ENCODE results near the gene ANAPC1.

ANAPC1 gene

DNA sequence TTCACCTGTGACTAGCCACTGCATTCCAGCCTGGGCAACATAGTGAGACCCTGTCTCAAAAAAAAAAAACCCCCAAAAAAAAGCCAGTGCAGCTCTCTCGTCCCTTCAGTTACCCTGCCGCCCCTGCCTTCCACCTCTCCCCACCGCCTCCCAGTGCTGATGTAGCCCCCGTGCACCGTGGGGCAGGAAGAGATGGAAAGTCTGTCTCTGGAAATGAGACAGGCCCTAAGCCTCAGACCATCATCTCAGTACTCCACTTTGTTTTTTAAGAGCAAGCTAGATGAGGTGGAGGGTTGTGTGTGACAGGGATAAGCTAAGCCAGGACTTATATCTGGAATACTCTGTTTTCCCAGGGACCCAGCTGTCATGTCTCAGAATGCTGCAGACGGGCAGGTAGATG is 46.4 kb upstream of the ANAPC1 start:
- no peak overlapping the region for H3K4me3 ChIP-seq (ENCODE audit: low read depth, low read length, poor library complexity, severe bottlenecking)
- no peaks in the 10 kb centered on the region for H3K9me3 ChIP-seq (ENCODE audit: low read length)
- no peak overlapping the region for H3K27ac ChIP-seq (ENCODE audit: low read depth, low read length, poor library complexity, severe bottlenecking)
- no peak overlapping the region for H2AFZ ChIP-seq (ENCODE audit: low read length)
- H3K4me1 ChIP-seq (ENCODE audit: insufficient read depth, low read length, severe bottlenecking), result no peaks in the 10 kb centered on the region
- no peaks in the 10 kb centered on the region for H3K9me2 ChIP-seq (ENCODE audit: low read depth, low read length)
- H4K20me1 ChIP-seq (ENCODE audit: insufficient read depth, low read length), result no peaks in the 10 kb centered on the region
- no peaks in the 10 kb centered on the region for H3K36me3 ChIP-seq (ENCODE audit: insufficient read depth, low read length)
- TF ChIP-seq EZH2 (IDR thresholded peaks at IDR 0.05; ENCODE audit: borderline replicate concordance, low read length), result no peak
- TF ChIP-seq, protein P1, sequence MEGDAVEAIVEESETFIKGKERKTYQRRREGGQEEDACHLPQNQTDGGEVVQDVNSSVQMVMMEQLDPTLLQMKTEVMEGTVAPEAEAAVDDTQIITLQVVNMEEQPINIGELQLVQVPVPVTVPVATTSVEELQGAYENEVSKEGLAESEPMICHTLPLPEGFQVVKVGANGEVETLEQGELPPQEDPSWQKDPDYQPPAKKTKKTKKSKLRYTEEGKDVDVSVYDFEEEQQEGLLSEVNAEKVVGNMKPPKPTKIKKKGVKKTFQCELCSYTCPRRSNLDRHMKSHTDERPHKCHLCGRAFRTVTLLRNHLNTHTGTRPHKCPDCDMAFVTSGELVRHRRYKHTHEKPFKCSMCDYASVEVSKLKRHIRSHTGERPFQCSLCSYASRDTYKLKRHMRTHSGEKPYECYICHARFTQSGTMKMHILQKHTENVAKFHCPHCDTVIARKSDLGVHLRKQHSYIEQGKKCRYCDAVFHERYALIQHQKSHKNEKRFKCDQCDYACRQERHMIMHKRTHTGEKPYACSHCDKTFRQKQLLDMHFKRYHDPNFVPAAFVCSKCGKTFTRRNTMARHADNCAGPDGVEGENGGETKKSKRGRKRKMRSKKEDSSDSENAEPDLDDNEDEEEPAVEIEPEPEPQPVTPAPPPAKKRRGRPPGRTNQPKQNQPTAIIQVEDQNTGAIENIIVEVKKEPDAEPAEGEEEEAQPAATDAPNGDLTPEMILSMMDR (IDR thresholded peaks at IDR 0.05; ENCODE audit: low read length), result no peak
- no peaks in the 10 kb centered on the region for H3K79me2 ChIP-seq (ENCODE audit: insufficient read depth, low read length)
- no peak overlapping the region for H3K9ac ChIP-seq (ENCODE audit: low read length)
- no peaks in the 10 kb centered on the region for H3K27me3 ChIP-seq (ENCODE audit: insufficient read depth, low read length)
- H3K4me2 ChIP-seq (ENCODE audit: low read length), result no peak overlapping the region
- no peaks in the 10 kb centered on the region for H3F3A ChIP-seq (ENCODE audit: insufficient read depth, low read length)

DNA sequence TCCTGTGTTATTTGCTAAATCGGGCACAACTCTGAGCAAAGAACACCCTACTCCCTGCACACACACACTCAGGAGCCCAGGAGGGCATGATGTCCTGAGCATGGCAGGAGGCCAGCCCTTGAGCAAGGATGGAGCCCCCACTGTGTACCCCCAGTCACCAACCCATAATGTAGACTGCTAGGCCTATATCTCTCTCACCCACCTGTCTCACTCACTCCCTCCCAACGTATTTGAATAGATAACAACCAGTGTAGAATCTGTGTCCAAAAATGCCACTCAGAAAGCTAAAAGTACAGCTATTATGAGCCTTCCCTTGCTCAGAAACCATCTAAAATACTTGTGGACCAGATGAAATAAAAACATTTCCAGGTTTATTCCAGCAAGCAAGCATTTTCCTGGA is 43.7 kb upstream of the ANAPC1 start:
- Histone ChIP-seq H3K4me1 (ENCODE audit: insufficient read depth, low read length, severe bottlenecking) (no peaks in the 10 kb centered on the region), H2AFZ (ENCODE audit: low read length) (no peak overlapping the region), H3K4me3 (ENCODE audit: low read depth, low read length, poor library complexity, severe bottlenecking) (no peak overlapping the region), H3K36me3 (ENCODE audit: insufficient read depth, low read length) (no peaks in the 10 kb centered on the region), H3K27ac (ENCODE audit: low read depth, low read length, poor library complexity, severe bottlenecking) (no peak overlapping the region), H3K79me2 (ENCODE audit: insufficient read depth, low read length) (no peaks in the 10 kb centered on the region), H3F3A (ENCODE audit: insufficient read depth, low read length) (no peaks in the 10 kb centered on the region), H3K9me3 (ENCODE audit: low read length) (no peaks in the 10 kb centered on the region), H3K4me2 (ENCODE audit: low read length) (no peak overlapping the region), H3K9ac (ENCODE audit: low read length) (no peak overlapping the region), H3K27me3 (ENCODE audit: insufficient read depth, low read length) (no peaks in the 10 kb centered on the region; the same call in 1 of the 2 replicates), H4K20me1 (ENCODE audit: insufficient read depth, low read length) (no peaks in the 10 kb centered on the region), H3K9me2 (ENCODE audit: low read depth, low read length) (no peaks in the 10 kb centered on the region)
- TF ChIP-seq EZH2 (IDR thresholded peaks at IDR 0.05; ENCODE audit: borderline replicate concordance, low read length), result no peak
- TF ChIP-seq, protein P1 (IDR thresholded peaks at IDR 0.05; ENCODE audit: low read length), result no peak

DNA sequence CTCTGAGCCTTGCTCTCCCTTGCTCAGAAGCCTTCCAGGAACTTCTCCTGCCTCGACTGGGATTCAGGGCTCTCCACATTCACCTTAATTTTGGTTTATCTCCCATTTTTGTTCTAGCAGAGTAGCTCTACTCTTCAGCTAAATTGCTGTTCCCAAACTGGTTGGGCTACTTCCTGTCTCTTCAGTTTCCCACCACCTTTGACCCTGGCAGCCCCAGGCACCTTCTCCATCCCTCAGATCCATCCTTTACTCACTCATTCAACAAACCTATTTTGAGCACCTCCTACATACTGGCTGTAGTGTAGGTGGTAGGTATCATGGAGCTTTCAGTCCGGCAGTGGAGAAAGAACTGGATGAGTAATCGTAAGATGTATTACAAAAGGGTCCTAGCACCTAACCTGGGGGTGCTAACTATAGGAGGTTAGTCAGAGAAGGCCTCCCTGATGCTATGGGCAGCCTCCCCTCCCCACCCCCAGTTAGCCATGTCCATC is 40.7 kb upstream of the ANAPC1 start:
- Histone ChIP-seq H3K9me2 (ENCODE audit: low read depth, low read length) (no peaks in the 10 kb centered on the region), H3F3A (ENCODE audit: insufficient read depth, low read length) (no peaks in the 10 kb centered on the region), H3K9ac (ENCODE audit: low read length) (no peak overlapping the region), H2AFZ (ENCODE audit: low read length) (no peak overlapping the region), H3K36me3 (ENCODE audit: insufficient read depth, low read length) (no peaks in the 10 kb centered on the region), H4K20me1 (ENCODE audit: insufficient read depth, low read length) (no peaks in the 10 kb centered on the region), H3K27ac (ENCODE audit: low read depth, low read length, poor library complexity, severe bottlenecking) (no peak overlapping the region), H3K9me3 (ENCODE audit: low read length) (no peaks in the 10 kb centered on the region), H3K4me1 (ENCODE audit: insufficient read depth, low read length, severe bottlenecking) (no peaks in the 10 kb centered on the region), H3K27me3 (ENCODE audit: insufficient read depth, low read length) (no peaks in the 10 kb centered on the region; the same call in 1 of the 2 replicates), H3K79me2 (ENCODE audit: insufficient read depth, low read length) (no peaks in the 10 kb centered on the region), H3K4me2 (ENCODE audit: low read length) (no peak overlapping the region), H3K4me3 (ENCODE audit: low read depth, low read length, poor library complexity, severe bottlenecking) (no peak overlapping the region)
- no peak for TF ChIP-seq EZH2 (IDR thresholded peaks at IDR 0.05; ENCODE audit: borderline replicate concordance, low read length)
- TF ChIP-seq, protein P1 (IDR thresholded peaks at IDR 0.05; ENCODE audit: low read length), result no peak
